Right lobe of liver (tissue), 4 donors: Measurements from ENCODE around the gene ARL8B.

Source experiments
- POLR2A ChIP-seq: fragments of 450-650 bp; IDR thresholded peaks from one replicate; pipeline ENCODE4 v1.6.1; 2017; ENCODE audit warnings: antibody characterized with exemption, mild to moderate bottlenecking
- TF ChIP-seq, protein P1 (sequence below), 4 donors: fragments of 200-600 bp in 3 of 4; fragments of 450-650 bp in 1 of 4; IDR thresholded peaks; one replicate each; pipeline versions ENCODE4 v1.5.1 to v1.8.0; 2016 to 2022; ENCODE audit warnings: antibody characterized with exemption in 4 of 4, mild to moderate bottlenecking in 2 of 4
- donor health status: DM: no; HTN: no; CAD: no.
- donor health status: DM: no; HTN: no; CAD: no.
- donor health status: DM: no; HTN: yes; CAD: no.

DNA sequence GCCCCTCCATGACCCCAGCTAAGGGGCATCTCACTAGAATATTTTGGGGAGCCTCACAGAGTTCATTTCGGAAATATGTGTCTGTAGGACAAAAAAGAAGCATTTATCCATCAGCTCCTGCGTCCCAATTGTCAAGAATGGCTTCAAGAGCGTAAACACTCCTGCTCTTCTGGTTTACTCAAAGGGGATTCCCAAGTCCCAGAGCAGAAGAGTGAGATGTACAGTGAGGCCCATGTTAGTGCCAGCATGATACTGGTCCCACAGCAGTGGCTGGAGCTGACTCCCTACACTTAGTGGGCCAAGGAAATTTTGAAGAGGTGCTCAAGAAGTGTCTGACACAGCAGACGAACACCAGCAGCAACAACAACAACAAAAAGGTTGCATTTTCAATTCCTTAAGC lies 34.9 kb upstream of the ARL8B start:
- no peak for TF ChIP-seq POLR2A
- TF ChIP-seq, protein P1, sequence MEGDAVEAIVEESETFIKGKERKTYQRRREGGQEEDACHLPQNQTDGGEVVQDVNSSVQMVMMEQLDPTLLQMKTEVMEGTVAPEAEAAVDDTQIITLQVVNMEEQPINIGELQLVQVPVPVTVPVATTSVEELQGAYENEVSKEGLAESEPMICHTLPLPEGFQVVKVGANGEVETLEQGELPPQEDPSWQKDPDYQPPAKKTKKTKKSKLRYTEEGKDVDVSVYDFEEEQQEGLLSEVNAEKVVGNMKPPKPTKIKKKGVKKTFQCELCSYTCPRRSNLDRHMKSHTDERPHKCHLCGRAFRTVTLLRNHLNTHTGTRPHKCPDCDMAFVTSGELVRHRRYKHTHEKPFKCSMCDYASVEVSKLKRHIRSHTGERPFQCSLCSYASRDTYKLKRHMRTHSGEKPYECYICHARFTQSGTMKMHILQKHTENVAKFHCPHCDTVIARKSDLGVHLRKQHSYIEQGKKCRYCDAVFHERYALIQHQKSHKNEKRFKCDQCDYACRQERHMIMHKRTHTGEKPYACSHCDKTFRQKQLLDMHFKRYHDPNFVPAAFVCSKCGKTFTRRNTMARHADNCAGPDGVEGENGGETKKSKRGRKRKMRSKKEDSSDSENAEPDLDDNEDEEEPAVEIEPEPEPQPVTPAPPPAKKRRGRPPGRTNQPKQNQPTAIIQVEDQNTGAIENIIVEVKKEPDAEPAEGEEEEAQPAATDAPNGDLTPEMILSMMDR (IDR thresholded peaks at IDR 0.05): no peak
